A549 (cell line): ENCODE results near the gene NCAPG. TPM values are rescaled to one million over a fixed set of nuclear protein-coding genes. Genes with fewer than 3 reads are reported as not detected.

Experiments
- ATAC-seq, 2 experiments: fragments of 200-7000 bp in 1 of 2; fragments of >200 bp in 1 of 2; cut with Nextera tagmentation in 1 of 2; cut with Tn5 transposase in 1 of 2; 3 replicates each; pipeline versions ENCODE4 v1.8.0 to v1.9.1; 2018 to 2020; ENCODE audit warnings: mild to moderate bottlenecking in 1 of 2, moderate library complexity in 1 of 2
- CTCF ChIA-PET: fragments of 300-600 bp; sonication (Branson Sonifier 250); formaldehyde crosslinking; extraction: SDS; loops from one replicate; lab custom pipeline; 2021; ENCODE audit warnings: antibody characterized with exemption, inconsistent platforms; lab: Yijun Ruan, JAX
- POLR2A ChIA-PET: fragments of 350-600 bp; formaldehyde crosslinking; extraction: SDS; loops from one replicate; lab custom pipeline; 2021; ENCODE audit warnings: antibody characterized with exemption, inconsistent platforms; lab: Yijun Ruan, JAX
- DNase-seq, 2 experiments: peaks; one replicate each; pipeline versions ENCODE4 v3.0.0 to v3.0.0-alpha.2; 2011 to 2016; ENCODE audit warnings: low read depth in 1 of 2, low spot score in 1 of 2
- FAIRE-seq: peaks from 2 replicates; lab custom pipeline; 2011; peaks lifted over from hg19 to GRCh38; lab: Jason Lieb, UNC
- H3K27ac ChIP-seq, 2 experiments: fragments of >200 bp; sonication (Bioruptor Twin); formaldehyde crosslinking; 3 replicates each; pipeline ENCODE4 v1.5.1; 2016 to 2017
- H3K4me1 ChIP-seq: fragments of >200 bp; sonication (Bioruptor Twin); formaldehyde crosslinking; 3 replicates; pipeline ENCODE4 v1.6.1; 2016
- H3K4me2 ChIP-seq: fragments of >200 bp; sonication (Bioruptor Twin); formaldehyde crosslinking; 3 replicates; pipeline ENCODE4 v1.6.1; 2016
- H3K4me3 ChIP-seq: fragments of >200 bp; sonication (Bioruptor Twin); formaldehyde crosslinking; 3 replicates; pipeline ENCODE4 v1.5.1; 2016
- H3K9me3 ChIP-seq: fragments of >200 bp; sonication (Bioruptor Twin); formaldehyde crosslinking; 3 replicates; pipeline ENCODE4 v1.6.1; 2016
- CBX2 ChIP-seq: fragments of 200-600 bp; sonication (generic); IDR thresholded peaks from 2 replicates; pipeline ENCODE4 v1.6.1; 2016; ENCODE audit warnings: low read depth, mild to moderate bottlenecking, borderline replicate concordance
- CHD2 ChIP-seq: fragments of 150-350 bp; IDR thresholded peaks from 2 replicates; pipeline ENCODE4 v1.6.1; 2014; ENCODE audit warnings: low read length; ENCODE audit not compliant: partially characterized antibody
- CHD4 ChIP-seq: fragments of 200-600 bp; sonication (generic); IDR thresholded peaks from 2 replicates; pipeline ENCODE4 v1.6.1; 2016; ENCODE audit warnings: antibody characterized with exemption, mild to moderate bottlenecking, borderline replicate concordance
- CTCF ChIP-seq: fragments of >200 bp; sonication (Bioruptor Twin); formaldehyde crosslinking; IDR thresholded peaks from 3 replicates; pipeline ENCODE4 v1.5.1; 2016
- E2F6 ChIP-seq: IDR thresholded peaks from 2 replicates; pipeline ENCODE4 v1.6.1; 2012; ENCODE audit warnings: low read depth, borderline replicate concordance
- FOSB ChIP-seq: fragments of 250-450 bp; sonication (Bioruptor Pico); IDR thresholded peaks from 2 replicates; pipeline ENCODE4 v1.5.0; 2020; ENCODE audit warnings: mild to moderate bottlenecking, moderate library complexity
- FOSL2 ChIP-seq, 2 experiments: fragments of 450-650 bp in 1 of 2; fragments of >200 bp in 1 of 2; sonication (Bioruptor Twin) in 1 of 2; formaldehyde crosslinking; IDR thresholded peaks; 2 replicates each; pipeline versions ENCODE4 v1.5.0 to v1.6.1; 2016 to 2020; ENCODE audit warnings: mild to moderate bottlenecking in 1 of 2, moderate library complexity in 1 of 2
- FOXS1 ChIP-seq: fragments of 250-450 bp; sonication (Bioruptor Pico); IDR thresholded peaks from 2 replicates; pipeline ENCODE4 v1.5.0; 2020; ENCODE audit warnings: mild to moderate bottlenecking, moderate library complexity
- HDAC2 ChIP-seq: fragments of 200-600 bp; sonication (generic); IDR thresholded peaks from 2 replicates; pipeline ENCODE4 v1.6.1; 2016
- HMGXB4 ChIP-seq: fragments of 250-450 bp; sonication (Bioruptor Pico); IDR thresholded peaks from 2 replicates; pipeline ENCODE4 v1.5.0; 2021; ENCODE audit warnings: mild to moderate bottlenecking, moderate library complexity, borderline replicate concordance
- HOXB13 ChIP-seq: fragments of 250-450 bp; sonication (Bioruptor Pico); IDR thresholded peaks from 2 replicates; pipeline ENCODE4 v1.5.0; 2020; ENCODE audit warnings: low read depth, mild to moderate bottlenecking, moderate library complexity
- JUNB ChIP-seq: fragments of >200 bp; sonication (Bioruptor Twin); formaldehyde crosslinking; IDR thresholded peaks from 2 replicates; pipeline ENCODE4 v1.6.1; 2016
- KDM1A ChIP-seq: fragments of 200-600 bp; sonication (generic); IDR thresholded peaks from 2 replicates; pipeline ENCODE4 v1.6.1; 2016; ENCODE audit warnings: low read depth, mild to moderate bottlenecking
- MAZ ChIP-seq: fragments of 150-350 bp; IDR thresholded peaks from 2 replicates; pipeline ENCODE4 v1.6.1; 2014; ENCODE audit warnings: antibody characterized with exemption, low read depth, low read length, borderline replicate concordance
- NPAS2 ChIP-seq: fragments of 250-450 bp; sonication (Bioruptor Pico); IDR thresholded peaks from 2 replicates; pipeline ENCODE4 v1.8.0; 2022; ENCODE audit warnings: mild to moderate bottlenecking, moderate library complexity, borderline replicate concordance
- NR3C1 ChIP-seq: fragments of >200 bp; sonication (Bioruptor Twin); formaldehyde crosslinking; IDR thresholded peaks from 3 replicates; pipeline ENCODE4 v1.6.1; 2017
- RCOR1 ChIP-seq: fragments of 150-350 bp; IDR thresholded peaks from 2 replicates; pipeline ENCODE4 v1.6.1; 2014; ENCODE audit warnings: antibody characterized with exemption, low read length, low read depth
- RNF2 ChIP-seq: fragments of 200-600 bp; sonication (generic); IDR thresholded peaks from 2 replicates; pipeline ENCODE4 v1.6.1; 2016; ENCODE audit warnings: low read depth, mild to moderate bottlenecking, antibody characterized with exemption, moderate library complexity, borderline replicate concordance
- TP53 ChIP-seq: fragments of 250-450 bp; sonication (Bioruptor Pico); IDR thresholded peaks from 2 replicates; pipeline ENCODE4 v1.5.0; 2021; ENCODE audit warnings: mild to moderate bottlenecking, moderate library complexity
- ZSCAN20 ChIP-seq: fragments of 250-450 bp; sonication (Bioruptor Pico); IDR thresholded peaks from 2 replicates; pipeline ENCODE4 v1.8.0; 2022; ENCODE audit warnings: mild to moderate bottlenecking, moderate library complexity
- WGBS: methylation state at CpG from one replicate; pipeline ENCODE4 v1.1.6; 2017; ENCODE audit errors: missing lambda C conversion rate; 5-methylcytosine and 5-hydroxymethylcytosine counted together
- polyA plus RNA-seq, 4 experiments: library from polyadenylated mRNA; depleted of rRNA in 3 of 4; stranded (reverse); fragments of >200 nt; fragmentation: RNase III in 1 of 4; extraction: RNeasy Plus Mini Kit Qiagen cat#74134 plus additional on column Dnase treatment in 1 of 4; gene quantifications; 2 replicates in 3 of 4; 3 replicates in 1 of 4; pipeline ENCODE4 v1.2.3, GENCODE V29; 2011 to 2017
- TF ChIP-seq, protein P1 (sequence below): fragments of >200 bp; sonication (Bioruptor Twin); formaldehyde crosslinking; IDR thresholded peaks from 2 replicates; pipeline ENCODE4 v1.6.1; 2016

Gene NCAPG
- polyA plus RNA-seq, 2 of the 4 experiments (the other 2 are of a cell fraction) = 23.9 to 36.4 TPM

GRCh38 chr4:17766826-17767458, 43.8 kb upstream of the NCAPG start:
- TF ChIP-seq CHD2 (no peak), ZSCAN20 (CRISPR knock-in tag) (no peak), HMGXB4 (no peak), HOXB13 (CRISPR knock-in tag) (no peak), MAZ (no peak), CHD4 (no peak), FOXS1 (CRISPR knock-in tag) (no peak), RCOR1 (no peak), E2F6 (no peak), FOSB (CRISPR knock-in tag) (no peak), CBX2 (no peak), NPAS2 (CRISPR knock-in tag) (no peak), CTCF (no peak), TP53 (CRISPR knock-in tag) (no peak), KDM1A (no peak), HDAC2 (no peak), NR3C1 (no peak), JUNB (no peak)
- TF ChIP-seq, protein P1, sequence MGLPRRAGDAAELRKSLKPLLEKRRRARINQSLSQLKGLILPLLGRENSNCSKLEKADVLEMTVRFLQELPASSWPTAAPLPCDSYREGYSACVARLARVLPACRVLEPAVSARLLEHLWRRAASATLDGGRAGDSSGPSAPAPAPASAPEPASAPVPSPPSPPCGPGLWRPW = no peak
- Histone ChIP-seq H3K4me1 (no peaks in the 10 kb centered on the region), H3K4me3 (no peak overlapping the region), H3K9me3 (no peaks in the 10 kb centered on the region), H3K27ac (no peak overlapping the region), H3K4me2 (no peak overlapping the region)
- WGBS = 51% methylated on average over 22 of the region's 33 CpGs
- ChIA-PET CTCF (no interaction called here), POLR2A (no interaction called here)
- ATAC-seq (no peak), DNase-seq (no peak), FAIRE-seq (no peak)

GRCh38 chr4:17769406-17770174, 41.2 kb upstream of the NCAPG start:
- CTCF ChIA-PET = no interaction called here
- FAIRE-seq = no peak
- Histone ChIP-seq H3K9me3 (no peaks in the 10 kb centered on the region), H3K27ac (no peak overlapping the region)
- TF ChIP-seq RNF2 (no peak), FOSL2 (IDR thresholded peaks at IDR 0.05) (no peak), FOSL2 (CRISPR knock-in tag; IDR thresholded peaks at IDR 0.05) (no peak), CBX2 (no peak)
- TF ChIP-seq, all 56 proteins: peak for 0
- DNase-seq (no peak), ATAC-seq (no peak)
- Histone ChIP-seq H3K4me1 (no peaks in the 10 kb centered on the region), H3K4me3 (no peak overlapping the region), H3K4me2 (no peak overlapping the region)
- POLR2A ChIA-PET = no interaction called here
- 65% methylated on average over 8 of the region's 8 CpGs for WGBS
